GM12892 (cell line): ENCODE data around the gene HIPK1.

Experiments used
- POLR2A ChIP-seq: IDR thresholded peaks from 2 replicates; pipeline ENCODE4 v1.6.1; 2011; ENCODE audit warnings: low read depth, low read length, control low read depth
- POLR2AphosphoS5 ChIP-seq: IDR thresholded peaks from 2 replicates; pipeline ENCODE4 v1.6.1; 2011; ENCODE audit warnings: low read depth, low read length, control low read depth

DNA sequence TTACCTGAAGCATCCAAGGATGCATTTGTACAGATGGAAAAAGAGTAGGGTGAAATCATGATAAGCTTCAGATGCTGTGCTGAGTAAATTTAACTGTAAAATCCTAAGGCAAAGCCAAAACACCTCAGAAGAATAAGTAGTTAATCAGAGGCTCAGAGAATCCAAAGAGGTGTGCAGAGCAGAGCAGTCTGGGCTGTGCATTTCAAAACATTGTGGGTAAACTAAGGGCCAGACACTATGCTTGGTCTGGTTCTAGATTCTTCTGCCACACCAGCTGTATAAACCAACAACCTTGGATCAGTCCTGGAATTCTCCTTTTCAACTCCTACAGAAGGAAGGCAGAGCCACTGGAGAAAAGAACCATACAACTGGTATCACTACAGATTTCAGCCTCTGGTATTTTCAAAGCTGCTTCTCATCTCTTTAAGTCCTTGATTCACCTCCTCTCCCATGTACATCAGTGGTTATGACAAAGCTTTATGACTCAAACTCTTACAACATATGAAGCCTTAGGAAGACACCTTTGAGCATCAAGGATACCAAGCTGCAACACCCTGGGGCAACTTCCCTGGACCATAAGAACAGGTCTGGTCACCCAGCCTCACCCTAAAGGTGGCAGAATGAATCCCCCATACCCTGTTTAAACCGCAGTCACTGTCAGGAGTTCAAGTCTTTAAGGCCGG, 11.6 kb upstream of the HIPK1 start:
- TF ChIP-seq POLR2AphosphoS5 (no peak), POLR2A (no peak)
